D721Med (cell line): ENCODE data around the gene BCDIN3D.

Source experiments
- DNase-seq: peaks from one replicate; pipeline ENCODE4 v3.0.0; 2011; ENCODE audit warnings: low spot score; ENCODE audit not compliant: insufficient read length
- FAIRE-seq: peaks from 2 replicates; lab custom pipeline; 2011; peaks lifted over from hg19 to GRCh38; lab: Jason Lieb, UNC
- TF ChIP-seq, protein P1 (sequence below): IDR thresholded peaks from 2 replicates; pipeline ENCODE4 v1.5.1; 2012; ENCODE audit warnings: mild to moderate bottlenecking, control low read depth; ENCODE audit not compliant: insufficient read depth; ENCODE audit errors: missing control alignments

The BCDIN3D gene

DNA sequence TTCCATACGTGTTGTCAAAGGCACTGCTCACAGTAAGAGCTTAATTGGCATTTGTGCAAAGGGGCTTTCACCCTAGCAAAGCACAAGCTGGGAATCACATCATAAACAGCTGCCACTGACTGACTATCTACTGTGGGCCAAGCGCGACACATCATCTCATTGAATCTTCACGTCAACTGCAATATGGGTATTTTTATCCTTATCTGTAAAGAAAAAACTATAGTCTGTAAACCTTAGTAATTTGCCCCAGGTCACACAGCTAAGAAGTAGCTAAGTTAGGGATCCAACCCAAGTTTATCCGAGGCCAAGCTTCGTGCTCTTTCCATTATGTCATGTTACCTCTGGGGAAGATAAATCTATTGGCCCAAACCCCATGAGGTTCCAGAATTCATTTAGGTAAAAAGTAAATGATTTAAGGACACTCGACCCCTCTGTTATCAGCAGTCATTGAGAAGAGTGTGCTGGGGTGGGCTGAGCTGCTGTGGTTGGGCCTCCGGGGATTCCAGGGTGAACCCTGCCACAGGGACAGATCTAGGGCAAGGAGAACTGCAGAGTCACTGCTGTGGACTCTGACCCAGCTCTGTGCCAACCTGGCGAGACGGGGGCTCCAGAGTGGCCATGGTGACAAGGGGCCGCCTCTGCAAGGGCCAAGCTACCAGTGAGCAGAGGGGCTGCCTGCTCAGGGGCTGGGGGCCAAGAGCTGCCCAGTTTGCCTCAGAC lies 42.3 kb downstream of the BCDIN3D start:
- TF ChIP-seq, protein P1, sequence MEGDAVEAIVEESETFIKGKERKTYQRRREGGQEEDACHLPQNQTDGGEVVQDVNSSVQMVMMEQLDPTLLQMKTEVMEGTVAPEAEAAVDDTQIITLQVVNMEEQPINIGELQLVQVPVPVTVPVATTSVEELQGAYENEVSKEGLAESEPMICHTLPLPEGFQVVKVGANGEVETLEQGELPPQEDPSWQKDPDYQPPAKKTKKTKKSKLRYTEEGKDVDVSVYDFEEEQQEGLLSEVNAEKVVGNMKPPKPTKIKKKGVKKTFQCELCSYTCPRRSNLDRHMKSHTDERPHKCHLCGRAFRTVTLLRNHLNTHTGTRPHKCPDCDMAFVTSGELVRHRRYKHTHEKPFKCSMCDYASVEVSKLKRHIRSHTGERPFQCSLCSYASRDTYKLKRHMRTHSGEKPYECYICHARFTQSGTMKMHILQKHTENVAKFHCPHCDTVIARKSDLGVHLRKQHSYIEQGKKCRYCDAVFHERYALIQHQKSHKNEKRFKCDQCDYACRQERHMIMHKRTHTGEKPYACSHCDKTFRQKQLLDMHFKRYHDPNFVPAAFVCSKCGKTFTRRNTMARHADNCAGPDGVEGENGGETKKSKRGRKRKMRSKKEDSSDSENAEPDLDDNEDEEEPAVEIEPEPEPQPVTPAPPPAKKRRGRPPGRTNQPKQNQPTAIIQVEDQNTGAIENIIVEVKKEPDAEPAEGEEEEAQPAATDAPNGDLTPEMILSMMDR, result no peak
- FAIRE-seq, result no peak

DNA sequence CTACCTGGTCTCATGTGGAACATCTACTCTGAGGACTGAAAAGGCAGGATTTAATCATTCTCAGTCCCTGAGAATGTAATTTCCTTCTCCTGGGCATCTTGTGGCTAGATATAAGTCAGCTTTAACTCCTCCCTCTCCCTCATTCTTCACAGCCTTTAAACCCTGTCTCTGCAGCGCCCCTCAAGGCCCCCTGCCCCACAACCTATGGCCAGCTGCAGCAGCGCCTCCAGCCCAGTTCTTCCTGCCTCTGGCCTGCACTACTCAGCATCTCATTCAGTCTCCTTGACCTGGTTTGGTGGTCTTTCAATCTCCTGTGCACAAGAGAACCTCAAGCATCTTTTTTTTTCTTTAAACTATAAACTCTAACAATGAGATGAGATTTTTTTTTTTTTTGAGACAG lies 44.0 kb downstream of the BCDIN3D start:
- TF ChIP-seq, protein P1, result no peak
- FAIRE-seq (no peak), DNase-seq (no peak)

More for the DNA sequence above, 42.3 kb downstream of the BCDIN3D start:
- no peak for DNase-seq

DNA sequence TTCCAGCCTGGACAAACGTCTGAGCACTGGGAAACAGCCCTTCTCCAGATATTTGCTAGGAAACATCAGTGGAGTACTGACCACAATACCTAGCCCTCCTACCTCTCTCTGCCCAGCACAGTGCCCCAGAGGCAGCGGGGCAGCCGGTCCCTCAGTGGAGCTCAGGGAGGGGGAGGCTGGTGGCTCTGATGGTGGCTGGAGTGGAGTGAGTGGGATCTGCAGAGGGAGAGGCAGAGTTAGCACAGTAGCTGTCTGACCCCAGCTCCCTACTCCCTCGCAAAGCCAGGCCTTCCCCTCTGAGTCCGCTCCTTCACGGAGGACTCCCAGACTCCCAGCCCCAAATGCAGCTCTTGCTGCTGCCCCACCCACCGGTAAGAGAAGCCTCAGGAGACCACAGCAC lies 44.7 kb downstream of the BCDIN3D start:
- FAIRE-seq, result no peak
- TF ChIP-seq, protein P1, result no peak
- no peak for DNase-seq

DNA sequence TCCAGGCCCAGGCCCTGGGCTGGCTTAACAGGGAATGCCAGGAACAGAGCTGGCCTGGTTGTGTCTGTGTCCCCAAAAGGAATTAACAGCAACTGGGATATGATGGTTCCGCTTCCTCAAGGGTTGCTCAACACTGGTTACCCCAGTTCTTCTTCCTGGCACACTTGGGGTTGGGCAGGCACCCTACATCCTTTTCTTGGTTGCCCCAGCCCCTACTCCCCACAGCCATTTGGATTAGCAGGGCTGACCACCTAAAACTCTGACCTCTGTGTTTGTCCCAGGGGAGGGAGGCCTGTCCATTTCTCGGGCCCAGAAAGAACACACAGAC lies 45.5 kb downstream of the BCDIN3D start:
- FAIRE-seq (no peak), DNase-seq (no peak)
- TF ChIP-seq, protein P1, result no peak

DNA sequence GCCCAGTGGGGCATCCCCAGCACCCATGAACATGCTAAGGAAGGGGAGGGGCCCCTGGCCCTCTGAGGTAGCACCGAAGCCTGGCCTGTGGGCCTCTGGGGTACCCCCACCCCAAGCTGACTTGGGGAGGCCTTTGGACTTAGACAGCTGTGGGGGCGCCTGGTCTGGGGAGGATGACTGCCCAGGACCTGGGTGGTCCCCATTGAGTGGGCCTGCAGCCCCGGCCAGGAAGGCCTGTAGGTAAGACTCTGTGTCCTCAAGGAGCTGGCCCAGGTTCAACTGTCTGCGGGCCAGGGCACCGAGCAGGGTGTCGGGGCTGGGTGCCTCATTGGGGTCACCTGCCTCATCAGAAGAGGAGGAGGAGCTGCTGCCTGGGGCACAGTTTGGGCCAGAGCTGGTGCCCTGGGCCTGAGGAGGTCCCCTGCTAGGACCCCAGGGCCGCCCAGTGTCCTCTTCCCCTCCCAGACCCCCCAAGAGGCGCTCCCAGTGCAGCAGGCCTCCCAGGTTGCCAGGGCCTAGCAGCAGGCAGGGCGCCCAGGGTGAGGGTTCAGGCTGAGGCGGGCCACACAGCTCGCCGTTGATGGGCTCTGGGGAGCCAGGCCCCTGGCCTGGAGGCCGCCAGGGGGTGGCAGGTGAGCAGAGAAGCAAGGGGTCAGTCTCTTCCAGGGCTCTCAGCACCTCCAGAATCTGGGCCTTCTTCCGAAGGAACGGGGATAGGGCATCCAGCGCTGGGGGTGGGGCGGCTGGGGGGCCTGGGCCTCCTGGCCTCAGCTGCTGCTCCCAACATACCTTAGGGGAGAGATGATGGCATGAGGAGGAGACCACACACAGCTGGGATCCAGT lies 46.1 kb downstream of the BCDIN3D start:
- TF ChIP-seq, protein P1, result no peak
- FAIRE-seq, result no peak
- no peak for DNase-seq

DNA sequence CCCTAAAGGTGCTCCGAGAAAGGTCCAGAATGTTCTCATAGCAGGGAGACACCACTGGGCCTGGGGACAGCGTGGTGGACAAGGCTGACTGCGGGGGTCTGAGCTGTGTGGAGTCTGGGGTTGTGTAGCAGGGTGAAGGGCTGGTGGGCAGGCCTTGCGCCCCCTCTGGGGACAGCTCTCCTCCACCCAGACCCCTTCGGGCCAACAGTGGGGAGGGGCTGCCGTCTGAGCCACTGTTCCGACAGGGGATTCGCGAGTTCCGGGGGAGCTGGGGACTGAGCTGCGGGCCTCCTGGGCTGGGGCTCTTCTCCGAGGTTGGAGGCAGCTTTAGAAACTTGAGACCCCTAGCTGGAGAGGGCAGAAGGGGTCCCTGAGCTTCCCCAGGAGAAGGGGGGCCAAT lies 46.8 kb downstream of the BCDIN3D start:
- TF ChIP-seq, protein P1, result no peak
- FAIRE-seq (no peak), DNase-seq (no peak)
